DND-41 (cell line): ENCODE results near the gene METTL6.

ENCODE experiments used
- EZH2 ChIP-seq: IDR thresholded peaks from 3 replicates; pipeline ENCODE4 v1.6.1; 2012; ENCODE audit warnings: borderline replicate concordance, low read depth, mild to moderate bottlenecking, moderate library complexity, low read length, inconsistent platforms; ENCODE audit not compliant: severe bottlenecking
- TF ChIP-seq, protein P1 (sequence below): IDR thresholded peaks from 2 replicates; pipeline ENCODE4 v1.5.1; 2012; ENCODE audit warnings: borderline replicate concordance, low read length, moderate library complexity, mild to moderate bottlenecking; ENCODE audit not compliant: poor library complexity, severe bottlenecking; ENCODE audit errors: extremely low read depth

DNA sequence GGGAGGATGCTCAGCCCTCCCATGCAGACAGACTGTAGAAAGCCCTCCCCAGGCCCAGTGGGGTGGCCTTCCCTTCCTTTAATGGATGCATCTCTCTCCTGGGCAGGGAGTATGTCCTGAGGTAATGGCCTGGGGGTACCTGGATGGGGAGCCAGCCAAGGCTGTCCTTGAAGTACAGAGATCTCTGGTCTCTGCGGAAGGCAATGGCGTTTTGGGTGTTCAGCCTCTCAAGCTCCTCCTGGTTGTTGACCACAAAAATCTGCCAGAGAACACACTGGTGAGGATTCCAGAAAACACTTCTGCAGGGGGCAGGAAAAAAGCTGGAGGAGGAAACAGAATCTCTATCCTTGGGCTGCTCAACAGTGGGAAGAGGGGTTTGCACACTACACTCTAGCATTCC, 29.0 kb upstream of the METTL6 start:
- TF ChIP-seq, protein P1, sequence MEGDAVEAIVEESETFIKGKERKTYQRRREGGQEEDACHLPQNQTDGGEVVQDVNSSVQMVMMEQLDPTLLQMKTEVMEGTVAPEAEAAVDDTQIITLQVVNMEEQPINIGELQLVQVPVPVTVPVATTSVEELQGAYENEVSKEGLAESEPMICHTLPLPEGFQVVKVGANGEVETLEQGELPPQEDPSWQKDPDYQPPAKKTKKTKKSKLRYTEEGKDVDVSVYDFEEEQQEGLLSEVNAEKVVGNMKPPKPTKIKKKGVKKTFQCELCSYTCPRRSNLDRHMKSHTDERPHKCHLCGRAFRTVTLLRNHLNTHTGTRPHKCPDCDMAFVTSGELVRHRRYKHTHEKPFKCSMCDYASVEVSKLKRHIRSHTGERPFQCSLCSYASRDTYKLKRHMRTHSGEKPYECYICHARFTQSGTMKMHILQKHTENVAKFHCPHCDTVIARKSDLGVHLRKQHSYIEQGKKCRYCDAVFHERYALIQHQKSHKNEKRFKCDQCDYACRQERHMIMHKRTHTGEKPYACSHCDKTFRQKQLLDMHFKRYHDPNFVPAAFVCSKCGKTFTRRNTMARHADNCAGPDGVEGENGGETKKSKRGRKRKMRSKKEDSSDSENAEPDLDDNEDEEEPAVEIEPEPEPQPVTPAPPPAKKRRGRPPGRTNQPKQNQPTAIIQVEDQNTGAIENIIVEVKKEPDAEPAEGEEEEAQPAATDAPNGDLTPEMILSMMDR: no peak
- TF ChIP-seq EZH2: no peak
